H4 (cell line): ENCODE measurements around the gene NYNRIN. TPM values are rescaled to one million over a fixed set of nuclear protein-coding genes. Genes with fewer than 3 reads are reported as not detected.

ENCODE experiments used
- DNase-seq: peaks from one replicate; pipeline ENCODE4 v3.0.0-alpha.2; 2015; ENCODE audit warnings: low spot score
- total RNA-seq: library from RNA; depleted of rRNA; stranded (reverse); fragments of >200 nt; shearing (Covaris generic); gene quantifications from 2 replicates; pipeline ENCODE4 v1.2.3, GENCODE V29; 2014

Gene NYNRIN
- total RNA-seq, 1 experiment from 2014 or later = 0.14 TPM

- no peak for DNase-seq
Observed at GRCh38 chr14:24414732-24415420, 16.1 kb downstream of the NYNRIN start.

- DNase-seq = no peak
Observed at GRCh38 chr14:24415421-24416253, 16.8 kb downstream of the NYNRIN start.

GRCh38 chr14:24416254-24416931, 17.6 kb downstream of the NYNRIN start:
- DNase-seq = no peak

DNA sequence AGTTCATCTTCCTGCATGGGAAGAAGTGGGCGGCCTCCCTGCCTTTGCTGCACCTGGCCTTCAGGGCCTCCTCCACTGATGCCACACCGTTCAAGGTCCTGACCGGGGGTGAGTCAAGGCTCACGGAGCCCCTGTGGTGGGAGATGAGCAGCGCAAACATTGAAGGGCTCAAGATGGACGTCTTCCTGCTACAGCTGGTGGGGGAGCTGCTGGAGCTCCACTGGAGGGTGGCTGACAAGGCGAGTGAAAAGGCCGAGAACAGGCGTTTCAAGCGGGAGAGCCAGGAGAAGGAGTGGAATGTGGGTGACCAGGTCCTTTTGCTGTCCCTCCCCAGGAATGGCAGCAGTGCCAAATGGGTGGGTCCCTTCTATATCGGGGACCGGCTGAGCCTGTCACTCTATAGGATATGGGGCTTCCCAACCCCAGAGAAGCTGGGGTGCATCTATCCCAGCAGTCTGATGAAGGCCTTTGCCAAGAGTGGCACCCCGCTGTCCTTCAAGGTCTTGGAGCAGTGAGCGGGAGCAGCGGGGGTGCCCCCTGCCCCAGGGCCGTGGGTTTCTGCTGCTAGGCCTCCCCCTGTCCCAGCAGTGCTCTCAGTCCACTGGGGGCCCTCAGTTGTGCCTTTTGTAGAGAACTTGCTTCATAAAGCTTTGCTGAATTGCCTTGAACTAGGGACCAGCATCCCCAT, 18.3 kb downstream of the NYNRIN start:
- no peak for DNase-seq

- no peak for DNase-seq
Observed at GRCh38 chr14:24417832-24418491, 19.2 kb downstream of the NYNRIN start.

DNA sequence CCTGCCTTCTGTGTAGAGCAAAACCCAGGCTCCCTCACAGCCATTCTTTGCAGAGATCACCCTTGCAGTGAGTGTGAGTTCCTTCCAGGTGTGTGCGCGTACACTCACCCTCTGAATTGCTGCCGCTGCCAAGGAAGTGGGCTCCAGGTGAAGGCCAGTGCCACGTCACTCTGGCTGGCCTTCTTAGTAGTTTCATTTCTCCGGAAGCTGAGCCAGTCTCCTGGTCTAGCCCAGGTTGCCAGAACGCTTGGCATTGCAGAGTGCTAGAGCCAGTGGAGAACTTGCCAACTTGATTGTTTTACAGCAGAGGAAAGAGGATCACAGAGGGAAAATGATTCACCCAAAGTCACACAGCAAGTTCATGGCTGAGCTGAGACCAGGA, 19.7 kb downstream of the NYNRIN start:
- no peak for DNase-seq

- no peak for DNase-seq
Observed at GRCh38 chr14:24422261-24422660, 23.5 kb downstream of the NYNRIN start.

- no peak for DNase-seq
Observed at GRCh38 chr14:24422694-24423601, 24.1 kb downstream of the NYNRIN start.

GRCh38 chr14:24425704-24426103, 26.9 kb downstream of the NYNRIN start:
- DNase-seq = no peak

DNA sequence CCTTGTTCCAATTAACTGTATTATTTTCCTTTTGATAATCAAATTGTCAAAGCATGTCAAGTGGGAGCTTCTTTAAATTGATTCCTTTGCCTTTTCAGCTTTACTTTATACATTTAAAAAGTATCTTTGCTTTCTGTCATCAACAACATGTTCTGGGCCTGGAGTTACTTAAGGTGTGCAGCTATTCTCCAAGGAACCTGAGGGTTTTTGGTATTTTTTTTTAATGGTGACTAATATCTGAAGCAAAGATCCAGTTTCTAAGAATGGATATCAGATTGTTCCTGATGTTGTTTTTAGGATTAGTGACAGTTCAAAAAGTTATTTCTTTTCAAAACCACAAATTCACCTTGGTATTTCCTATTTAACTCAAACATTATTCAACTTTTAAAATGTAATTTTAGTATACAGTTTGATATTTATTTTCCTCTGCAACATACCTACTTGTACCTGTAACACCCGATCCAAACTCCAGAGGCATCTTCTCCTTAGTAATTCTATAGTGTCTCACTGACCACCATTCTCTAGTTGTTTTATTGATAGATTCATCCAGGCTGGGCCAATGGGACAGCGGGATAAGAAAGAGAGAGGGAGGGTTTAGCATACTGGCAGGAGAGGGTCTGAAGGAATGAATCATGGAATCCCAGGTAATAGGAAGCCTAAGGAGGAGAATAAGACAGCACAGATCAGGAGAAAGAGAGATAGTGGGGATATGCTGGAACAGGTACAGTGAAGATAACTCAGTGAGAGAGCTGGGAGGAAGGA, 27.5 kb downstream of the NYNRIN start:
- DNase-seq = no peak

DNA sequence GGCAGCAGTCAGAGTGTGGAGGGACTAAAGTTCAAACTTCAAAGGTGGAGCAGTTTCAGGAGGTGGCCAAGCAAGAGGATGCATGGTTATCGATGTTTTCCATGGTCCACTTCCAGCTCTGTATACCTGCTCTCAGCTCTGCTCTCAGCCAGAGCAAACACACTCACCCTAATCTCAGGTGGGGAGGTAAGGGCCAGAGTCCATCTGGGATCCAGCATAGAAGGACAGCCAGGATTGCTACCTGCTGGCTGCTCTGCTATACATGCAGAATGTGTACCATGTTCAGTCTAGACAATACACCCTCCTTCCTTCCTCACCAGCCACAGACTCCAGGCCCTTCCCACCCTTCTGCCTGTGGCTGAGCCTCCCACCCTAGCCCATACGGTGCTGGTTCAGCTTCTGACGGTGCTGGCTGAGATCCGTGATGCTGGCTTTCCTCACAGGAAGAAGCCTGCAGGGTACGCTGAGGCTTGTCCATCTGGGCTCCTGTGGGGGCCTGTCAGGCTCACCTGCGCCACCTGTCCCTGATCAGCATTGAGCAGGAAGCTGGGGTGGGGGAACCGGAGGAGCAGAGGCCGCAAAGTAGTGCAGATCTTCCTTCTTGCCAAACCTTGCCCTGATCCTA, 28.2 kb downstream of the NYNRIN start:
- no peak for DNase-seq

DNA sequence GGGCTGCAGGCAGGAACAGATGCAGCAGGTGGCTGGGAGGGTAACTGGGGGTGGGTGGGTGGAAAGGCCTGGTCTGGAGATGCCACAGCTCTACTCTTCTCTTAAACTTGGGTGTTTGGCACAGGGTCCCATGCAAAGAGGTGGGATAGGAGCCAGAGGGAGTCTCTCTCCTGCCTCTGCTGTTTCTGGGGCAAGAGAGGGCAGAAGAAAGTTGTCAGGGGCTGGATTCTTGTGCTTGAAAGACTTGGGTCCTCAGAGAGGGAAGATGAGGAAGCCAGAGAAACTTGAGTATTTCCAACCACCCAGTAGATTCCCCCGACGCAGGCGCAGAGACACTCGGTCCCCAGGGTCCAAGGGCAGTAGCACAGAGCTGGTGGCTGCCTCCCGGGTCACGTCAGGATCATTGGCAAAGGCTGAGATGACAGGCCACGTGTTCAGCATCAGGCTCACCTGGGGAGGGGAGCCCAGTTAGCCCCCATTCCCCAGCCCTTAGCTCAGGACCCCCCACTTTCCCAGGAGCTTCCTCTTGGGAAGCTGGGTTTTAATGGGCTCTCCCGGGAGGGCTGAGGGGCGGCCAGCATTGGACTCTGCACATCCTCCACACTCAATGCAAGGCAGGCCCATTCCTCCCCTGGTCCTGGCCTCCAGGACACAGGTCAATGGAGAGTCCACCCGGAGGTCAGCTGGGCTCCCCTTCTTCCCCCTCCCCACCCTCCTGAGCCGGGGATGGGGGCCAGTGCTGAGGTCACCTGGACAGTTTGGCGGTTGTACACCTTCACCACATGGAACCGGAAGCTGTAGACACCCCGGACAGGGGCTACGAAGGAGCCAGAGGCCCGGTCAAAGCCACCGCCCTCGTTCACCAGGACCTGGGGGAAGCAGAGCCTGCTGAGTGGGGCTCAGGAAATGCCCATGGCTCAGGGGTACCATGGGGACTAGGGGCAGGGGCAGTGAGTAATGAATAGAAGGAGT, 29.0 kb downstream of the NYNRIN start:
- no peak for DNase-seq

GRCh38 chr14:24428628-24429394, 30.0 kb downstream of the NYNRIN start:
- DNase-seq = no peak

DNA sequence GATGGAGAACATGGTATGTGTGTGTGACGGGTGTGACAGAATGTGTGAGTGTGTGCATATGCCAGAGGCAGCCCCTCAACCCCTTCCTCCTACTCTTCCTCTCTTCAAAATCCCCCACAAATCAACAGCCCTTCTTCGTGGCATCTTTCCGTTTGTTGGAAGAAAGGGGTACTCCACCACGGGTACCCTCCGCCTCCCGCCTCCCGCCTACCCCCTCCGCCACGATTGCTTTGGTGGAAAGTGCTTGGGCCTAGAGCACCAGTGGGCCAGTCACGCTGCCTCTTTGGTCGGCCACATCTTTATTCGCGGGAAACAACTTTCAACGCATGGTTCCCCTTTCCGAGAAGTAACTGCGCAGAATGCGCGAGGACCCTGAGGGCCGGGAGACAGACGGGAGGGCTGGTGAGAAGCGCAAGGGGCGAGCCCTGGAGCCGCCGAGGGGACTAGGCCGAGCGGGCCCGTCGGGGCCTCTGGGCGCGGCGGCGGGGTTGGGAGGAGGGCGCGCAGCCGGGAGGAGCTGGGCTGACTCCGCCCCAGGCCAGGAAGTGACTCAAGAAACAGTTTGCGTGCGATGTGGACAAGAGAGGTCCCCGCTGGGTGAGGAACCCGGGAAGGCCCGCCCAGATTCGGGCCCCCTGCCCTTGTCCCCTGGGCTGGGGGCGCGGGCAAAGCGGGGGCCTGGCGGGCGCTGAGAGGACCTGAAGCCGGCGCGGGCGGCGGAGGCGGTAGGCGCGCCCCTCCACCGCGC, 30.8 kb downstream of the NYNRIN start, which contains the start of the genes CBLN3 and KHNYN:
TSS of gene CBLN3 (minus strand) at position 274 of the 748 bp plus-strand sequence. CDS start 614 bp downstream, outside the sequence.
TSS of gene KHNYN (plus strand) at position 560 of the 748 bp plus-strand sequence. CDS start 777 bp downstream, outside the sequence.
- DNase-seq = peak; percentile 91

GRCh38 chr14:24430143-24430681, 31.4 kb downstream of the NYNRIN start:
- DNase-seq = no peak
